Adrenal gland (tissue), 5 donors: Measurements from ENCODE around the gene TOX3.

Experiments used
- CTCF ChIP-seq, 6 experiments: fragments of 450-650 bp in 4 of 6; fragments of 200-600 bp in 2 of 6; sonication (generic) in 1 of 6; IDR thresholded peaks; 1 replicate in 5 of 6; 2 replicates in 1 of 6; pipeline versions ENCODE4 v1.5.1 to v1.8.0; 2016 to 2021; ENCODE audit warnings: antibody characterized with exemption in 6 of 6, mild to moderate bottlenecking in 2 of 6, moderate library complexity in 1 of 6
- POLR2A ChIP-seq, 2 donors: fragments of 450-650 bp; IDR thresholded peaks; one replicate each; pipeline ENCODE4 v1.6.1; 2017; ENCODE audit warnings: antibody characterized with exemption in 2 of 2, mild to moderate bottlenecking in 2 of 2, moderate library complexity in 1 of 2
- donor health status: DM: no; HTN: no; CAD: no.

GRCh38 chr16:52424591-52424990 lies 122.4 kb downstream of the TOX3 start:
- TF ChIP-seq CTCF (IDR thresholded peaks at IDR 0.05), result no peak
- TF ChIP-seq POLR2A (IDR thresholded peaks at IDR 0.05), result no peak
